Measurements from ENCODE around the gene VPS37C.

VPS37C gene

DNA sequence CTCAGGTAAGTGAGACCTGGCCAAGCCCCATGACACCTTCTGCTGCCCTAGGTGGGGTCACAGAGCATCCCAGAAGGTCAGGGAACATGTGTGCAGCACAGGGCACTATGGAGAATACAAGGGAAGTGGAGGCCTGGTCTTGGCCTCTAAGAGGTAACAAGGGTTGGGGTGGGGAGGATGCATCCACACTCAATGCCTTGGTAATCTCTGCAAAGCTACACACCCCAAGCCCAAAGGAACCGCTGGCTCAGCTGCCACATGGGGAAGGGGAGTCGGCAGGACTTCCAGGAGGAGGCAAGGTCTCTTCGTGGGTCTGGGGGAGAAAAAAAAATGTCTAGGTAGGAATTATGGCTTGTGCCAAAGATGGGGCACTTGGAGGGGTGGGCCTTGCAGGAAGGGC, 41.7 kb downstream of the VPS37C start:
- in situ Hi-C loops (cut with HindIII; ENCODE audit: low sequenced_read_pairs), result no loop called here

DNA sequence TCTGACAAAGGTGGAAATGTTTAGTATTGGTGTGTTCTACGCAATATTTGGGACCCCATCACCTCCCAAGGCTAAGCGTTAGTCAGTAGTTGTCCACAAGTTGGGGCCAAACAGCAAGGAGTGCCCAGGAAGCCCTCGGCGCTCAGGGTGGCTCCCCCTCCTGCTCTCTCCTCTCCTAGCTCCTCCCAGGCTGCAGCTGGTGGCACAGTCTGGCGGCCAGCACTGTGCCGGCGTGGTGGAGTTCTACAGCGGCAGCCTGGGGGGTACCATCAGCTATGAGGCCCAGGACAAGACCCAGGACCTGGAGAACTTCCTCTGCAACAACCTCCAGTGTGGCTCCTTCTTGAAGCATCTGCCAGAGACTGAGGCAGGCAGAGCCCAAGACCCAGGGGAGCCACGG, 42.2 kb downstream of the VPS37C start:
- in situ Hi-C loops (cut with HindIII; ENCODE audit: low sequenced_read_pairs), result no loop called here

DNA sequence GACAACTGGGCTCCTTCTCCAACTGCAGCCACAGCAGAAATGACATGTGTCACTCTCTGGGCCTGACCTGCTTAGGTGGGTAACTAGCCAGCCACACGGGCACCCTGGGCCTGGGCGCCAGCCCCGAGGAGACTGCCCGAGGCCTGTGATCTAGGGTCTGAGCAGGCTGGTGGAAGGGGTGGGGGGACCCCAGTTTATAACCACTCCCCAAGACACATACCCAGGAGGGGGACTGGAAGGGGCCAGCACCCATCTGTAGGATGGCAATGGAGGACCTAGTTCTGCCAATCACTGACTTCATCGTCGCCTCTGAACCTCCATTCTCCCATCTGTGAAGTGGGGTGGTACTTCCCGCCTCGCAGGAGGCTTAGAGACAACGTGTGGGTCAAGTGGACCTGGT, 42.8 kb downstream of the VPS37C start:
- in situ Hi-C loops (cut with HindIII; ENCODE audit: low sequenced_read_pairs), result no loop called here

DNA sequence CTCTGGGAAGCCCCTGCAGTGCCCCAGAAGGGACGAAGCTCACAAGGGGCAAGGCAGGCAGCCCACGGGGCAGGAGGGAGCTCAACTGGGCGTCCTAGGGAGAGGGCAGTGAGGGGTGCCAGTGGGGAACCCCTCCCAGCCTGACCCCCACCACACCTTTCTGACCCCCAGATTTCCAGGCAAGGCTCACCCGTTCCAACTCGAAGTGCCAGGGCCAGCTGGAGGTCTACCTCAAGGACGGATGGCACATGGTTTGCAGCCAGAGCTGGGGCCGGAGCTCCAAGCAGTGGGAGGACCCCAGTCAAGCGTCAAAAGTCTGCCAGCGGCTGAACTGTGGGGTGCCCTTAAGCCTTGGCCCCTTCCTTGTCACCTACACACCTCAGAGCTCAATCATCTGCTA, 43.2 kb downstream of the VPS37C start:
- in situ Hi-C loops (cut with HindIII; ENCODE audit: low sequenced_read_pairs), result no loop called here

DNA sequence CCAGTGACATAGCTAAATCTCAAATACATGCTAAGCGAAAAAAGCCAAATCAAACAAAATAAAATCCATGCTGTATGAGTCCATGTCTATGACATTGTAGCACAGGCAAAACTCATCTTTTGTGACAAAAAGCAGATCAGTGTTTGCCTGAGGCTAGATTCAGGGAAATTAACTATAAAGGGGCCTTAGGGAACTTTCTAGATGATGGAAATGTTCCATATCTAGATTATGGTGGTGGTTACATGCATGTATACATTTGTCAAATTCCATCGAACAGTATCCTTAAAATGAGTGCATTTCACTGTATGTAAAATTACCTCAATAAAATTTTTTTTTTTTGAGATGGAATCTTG, 44.1 kb downstream of the VPS37C start:
- in situ Hi-C loops (cut with HindIII; ENCODE audit: low sequenced_read_pairs), result no loop called here

DNA sequence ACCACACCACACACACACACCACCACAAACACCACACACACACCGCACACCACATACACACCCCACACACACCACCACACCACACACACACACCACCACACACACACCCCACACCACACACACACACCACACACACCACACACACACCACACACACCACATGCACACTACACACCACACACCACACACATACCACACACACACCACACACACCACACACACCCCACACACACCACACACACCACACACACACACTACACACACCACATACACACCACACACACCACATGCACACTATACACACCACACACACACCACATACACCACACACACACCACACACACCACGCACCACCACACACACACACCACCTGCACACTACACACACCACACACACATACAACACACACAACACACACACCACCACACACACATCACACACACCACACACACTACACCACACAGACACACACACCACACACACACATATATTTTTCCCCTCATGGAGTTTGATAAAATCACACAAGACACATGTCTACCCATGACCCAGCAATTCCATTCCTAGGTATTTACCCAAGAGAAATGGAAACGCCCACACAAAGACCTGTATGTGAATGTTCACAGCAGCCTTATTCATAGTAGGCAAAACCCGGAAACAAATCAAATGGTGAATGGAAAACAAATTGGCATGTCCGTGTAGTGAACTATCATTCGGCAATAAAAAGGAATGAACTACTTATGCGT, 44.6 kb downstream of the VPS37C start:
- in situ Hi-C loops (cut with HindIII; ENCODE audit: low sequenced_read_pairs), result no loop called here

DNA sequence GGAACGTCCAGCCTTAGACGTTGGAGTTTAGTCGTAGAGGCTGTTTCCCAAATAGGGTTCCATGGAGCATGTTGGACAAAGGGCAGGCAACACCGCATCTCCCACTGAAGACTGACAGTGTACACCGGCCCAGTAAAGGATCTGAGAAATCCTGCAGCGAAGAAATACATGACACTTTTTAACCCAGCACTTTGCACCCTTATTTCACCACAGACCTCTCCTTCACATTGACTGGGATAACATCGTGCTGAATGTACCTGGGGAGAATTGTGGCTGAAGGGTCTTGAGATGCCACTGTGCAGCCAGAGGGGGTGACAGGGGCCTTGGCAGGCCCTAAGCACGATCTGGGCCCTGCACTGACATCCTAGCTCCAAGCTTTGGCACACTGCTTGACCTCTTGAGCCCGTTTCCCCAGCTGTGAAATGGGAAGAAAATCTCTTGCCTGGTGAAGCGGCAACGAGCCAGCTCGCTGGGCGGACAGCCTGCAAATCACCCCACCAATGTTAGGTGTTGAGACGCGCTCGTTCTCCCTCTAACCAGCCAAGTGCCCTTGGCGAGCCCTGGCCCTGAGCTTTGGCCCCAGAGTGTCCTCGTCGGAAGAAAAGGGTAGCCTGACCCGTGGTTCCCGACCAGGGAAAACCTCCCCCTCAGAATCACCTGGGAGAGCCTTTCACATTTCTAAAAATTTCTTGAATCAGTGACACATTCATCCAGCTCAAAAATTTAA, 45.6 kb downstream of the VPS37C start:
- in situ Hi-C loops (cut with HindIII; ENCODE audit: low sequenced_read_pairs), result no loop called here

DNA sequence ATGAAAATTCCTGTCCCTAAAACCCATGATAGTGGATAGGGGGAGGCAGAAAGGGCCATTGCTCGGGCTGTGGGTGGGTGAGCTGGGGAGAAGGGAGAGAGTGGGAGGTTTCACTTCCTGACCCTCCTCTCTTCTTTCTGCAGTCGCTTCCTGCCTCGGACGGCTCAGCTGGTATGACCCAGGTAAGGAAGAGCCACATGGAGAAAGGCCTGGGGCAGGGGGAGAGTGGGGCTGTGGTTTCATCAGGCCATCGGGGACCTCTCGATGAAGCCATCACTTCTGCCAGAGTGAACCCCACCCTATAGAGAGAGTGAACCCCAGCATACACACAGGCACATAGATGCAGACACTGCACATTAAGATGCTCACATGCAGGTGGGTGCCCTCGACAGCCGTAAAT, 46.3 kb downstream of the VPS37C start:
- in situ Hi-C loops (cut with HindIII; ENCODE audit: low sequenced_read_pairs), result no loop called here

DNA sequence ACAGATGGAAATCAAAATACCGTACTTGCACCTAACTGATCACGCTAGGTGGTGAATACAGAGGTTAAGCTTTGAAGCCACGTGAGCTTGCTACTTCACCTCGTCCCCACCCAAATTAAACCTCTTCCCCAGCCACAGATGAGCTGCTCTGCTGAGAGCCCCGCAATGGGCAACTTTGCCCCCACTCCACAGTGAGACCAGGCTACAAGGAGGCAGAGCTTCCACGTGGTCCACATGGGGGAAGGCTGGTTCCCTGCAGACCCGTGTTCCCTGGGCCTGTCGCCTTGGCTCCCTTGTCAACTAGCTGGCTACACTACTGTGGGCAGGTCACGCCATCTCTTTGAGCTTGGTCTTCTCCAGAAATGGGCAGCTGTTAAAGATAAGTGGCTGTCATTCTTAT, 48.0 kb downstream of the VPS37C start:
- in situ Hi-C loops (cut with HindIII; ENCODE audit: low sequenced_read_pairs), result no loop called here

DNA sequence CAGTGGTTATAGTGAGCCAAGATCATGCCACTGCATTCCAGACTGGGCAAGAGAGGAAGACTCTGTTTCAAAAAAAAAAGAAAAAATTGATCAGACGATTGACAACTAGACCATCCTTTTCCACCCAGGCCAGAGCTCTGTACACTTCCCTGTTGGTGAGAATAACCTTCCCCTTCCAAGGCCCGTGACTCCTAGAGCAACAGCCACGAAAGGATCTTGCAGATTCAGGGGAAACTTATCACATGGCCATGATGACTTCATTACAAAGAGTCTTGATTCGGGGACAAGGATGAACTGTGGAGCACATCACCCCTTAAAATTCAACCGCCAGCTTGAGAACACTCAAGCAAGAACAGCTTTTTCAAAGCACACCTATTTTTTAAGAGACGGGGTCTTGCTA, 48.7 kb downstream of the VPS37C start:
- in situ Hi-C loops (cut with HindIII; ENCODE audit: low sequenced_read_pairs), result no loop called here

DNA sequence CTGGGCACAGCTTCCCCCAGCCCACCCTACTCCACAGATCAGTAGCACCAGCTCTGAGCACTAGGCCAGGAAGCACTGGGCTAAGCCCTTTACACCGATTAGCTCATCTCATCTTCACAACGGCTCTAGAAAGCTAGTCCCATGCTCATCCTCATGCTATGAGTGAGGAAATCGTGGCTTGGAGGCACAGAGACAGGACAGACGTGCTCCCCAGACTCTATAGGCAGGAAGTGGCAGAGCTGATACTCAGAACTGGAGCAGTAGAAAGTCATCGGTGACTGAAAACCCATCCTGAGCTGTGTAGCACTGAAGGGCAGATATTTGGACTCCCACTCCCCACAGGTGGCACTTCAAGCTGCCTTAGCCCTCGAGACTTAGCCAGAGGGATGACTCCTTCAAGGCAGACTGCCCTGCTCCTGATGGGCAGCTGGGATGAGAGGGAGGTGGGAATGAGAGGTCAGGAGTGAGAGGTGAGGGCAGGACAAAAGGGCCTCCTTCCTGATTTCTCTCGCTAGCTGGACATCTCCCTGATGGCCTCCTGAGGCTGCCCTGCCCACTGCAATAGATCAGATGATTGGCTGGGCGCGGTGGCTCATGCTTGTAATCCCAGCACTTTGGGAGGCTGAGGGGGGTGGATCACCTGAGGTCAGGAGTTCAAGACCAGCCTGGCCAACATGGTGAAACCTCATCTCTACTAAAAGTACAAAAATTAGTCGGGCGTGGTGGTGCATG, 49.3 kb downstream of the VPS37C start:
- in situ Hi-C loops (cut with HindIII; ENCODE audit: low sequenced_read_pairs), result no loop called here

DNA sequence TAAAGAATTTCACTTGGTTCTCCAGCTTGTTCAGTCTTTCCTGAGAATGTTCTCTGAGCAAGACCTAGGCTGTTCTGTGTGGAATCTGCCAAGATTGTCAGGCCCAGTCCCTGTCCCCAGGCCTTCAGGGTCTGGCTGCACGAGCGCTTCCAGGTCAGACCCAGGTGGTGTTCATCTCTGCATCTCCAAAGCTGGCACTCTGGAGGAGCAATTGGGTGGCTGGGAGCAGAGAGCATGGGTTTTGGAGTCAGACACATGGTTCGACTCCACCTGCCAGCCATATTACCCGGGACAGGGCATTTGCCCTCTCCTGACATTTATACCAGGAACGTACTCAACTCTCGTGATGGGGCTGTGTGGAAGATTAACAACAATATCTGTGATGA, 50.2 kb downstream of the VPS37C start:
- in situ Hi-C loops (cut with HindIII; ENCODE audit: low sequenced_read_pairs), result no loop called here

DNA sequence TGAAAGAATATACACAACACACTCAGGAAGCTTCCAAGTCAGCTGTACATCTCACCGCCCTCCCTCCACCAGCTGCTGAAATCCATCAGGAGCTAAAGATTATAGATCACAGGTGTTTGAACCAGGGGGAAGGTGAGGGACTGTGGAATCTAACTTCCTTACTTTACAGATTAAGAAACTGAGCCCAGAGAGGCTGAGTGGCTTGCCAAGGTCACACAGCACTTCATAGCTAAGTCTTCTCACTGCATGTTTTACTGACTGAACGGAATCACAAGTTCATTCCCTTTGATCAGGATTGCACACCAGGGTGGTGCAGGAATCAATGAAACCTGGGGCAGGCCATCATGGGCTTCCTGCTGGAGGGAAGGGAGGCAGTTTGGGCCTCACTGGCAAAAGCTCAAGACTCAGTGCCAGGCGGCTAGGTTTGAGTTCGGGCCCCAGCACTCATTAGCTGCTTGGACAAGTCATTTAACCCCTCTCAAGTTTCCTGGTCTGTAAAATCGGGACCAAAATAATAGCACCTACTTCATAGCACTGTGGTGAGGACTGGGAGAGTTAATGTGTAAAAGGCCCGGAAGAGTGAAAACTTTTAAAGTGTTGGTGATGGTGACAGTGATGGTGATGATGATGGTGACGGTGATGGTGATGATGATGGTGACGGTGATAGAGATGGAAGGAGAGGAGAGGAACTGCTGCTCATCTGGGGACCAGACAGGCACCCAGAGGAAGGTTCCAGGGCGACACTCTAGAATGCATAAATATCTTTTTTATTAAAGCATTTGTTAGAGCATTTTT, 50.8 kb downstream of the VPS37C start:
- in situ Hi-C loops (cut with HindIII; ENCODE audit: low sequenced_read_pairs), result no loop called here

DNA sequence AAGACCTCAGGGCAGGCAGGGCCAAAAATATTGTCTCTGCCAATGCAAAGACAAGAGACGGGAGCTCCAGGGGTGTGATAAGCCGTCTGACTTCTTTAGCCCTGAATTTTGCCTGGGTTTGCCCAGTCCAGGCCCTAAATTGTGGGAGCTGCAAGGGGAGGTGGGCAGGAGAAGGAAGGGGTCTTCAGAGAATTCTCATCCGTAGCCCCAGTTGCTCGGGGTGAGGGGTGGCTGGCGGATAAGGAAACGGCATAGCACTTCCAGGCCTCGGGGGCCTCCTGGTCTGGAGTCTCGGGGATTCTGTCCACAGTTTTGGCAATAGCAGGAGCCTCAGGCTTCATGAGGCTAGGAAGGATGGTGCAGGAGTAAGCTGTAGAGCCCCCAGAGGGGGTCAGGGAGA, 51.6 kb downstream of the VPS37C start:
- in situ Hi-C loops (cut with HindIII; ENCODE audit: low sequenced_read_pairs), result no loop called here

DNA sequence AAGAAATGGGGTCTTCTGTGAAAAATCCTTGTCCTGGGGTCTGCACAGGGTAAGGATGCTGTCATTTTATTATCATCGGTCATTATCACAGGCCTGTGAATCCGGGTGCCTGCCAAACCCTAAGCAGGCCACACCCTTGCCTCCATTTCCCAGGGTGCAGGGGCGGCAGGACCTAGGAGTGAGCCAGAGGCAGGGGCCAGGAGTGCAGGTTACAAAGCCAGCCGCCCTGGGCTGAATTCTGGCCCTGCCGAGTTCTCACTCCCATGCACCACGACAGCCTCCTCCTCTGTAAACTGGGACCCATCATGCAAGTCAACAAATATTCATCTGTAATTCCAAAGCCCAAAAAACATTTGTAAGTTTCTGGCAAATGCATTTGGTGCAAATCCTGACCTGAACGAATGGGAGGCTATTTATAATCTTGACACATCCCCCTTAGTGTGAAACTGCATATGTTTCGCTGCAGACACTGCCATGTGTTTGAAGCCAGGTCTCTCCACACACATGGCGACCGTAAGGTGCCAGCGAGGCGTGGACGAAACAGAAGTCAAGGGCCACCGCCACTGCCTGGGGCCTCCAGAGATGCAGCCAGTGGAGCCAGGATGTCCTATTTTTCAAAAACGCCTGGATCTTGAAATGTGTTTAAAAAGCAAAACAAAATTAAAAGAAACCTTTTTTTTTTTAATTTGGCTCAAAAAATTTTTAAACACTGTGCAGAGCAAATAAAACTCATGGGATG, 52.2 kb downstream of the VPS37C start:
- in situ Hi-C loops (cut with HindIII; ENCODE audit: low sequenced_read_pairs), result no loop called here

DNA sequence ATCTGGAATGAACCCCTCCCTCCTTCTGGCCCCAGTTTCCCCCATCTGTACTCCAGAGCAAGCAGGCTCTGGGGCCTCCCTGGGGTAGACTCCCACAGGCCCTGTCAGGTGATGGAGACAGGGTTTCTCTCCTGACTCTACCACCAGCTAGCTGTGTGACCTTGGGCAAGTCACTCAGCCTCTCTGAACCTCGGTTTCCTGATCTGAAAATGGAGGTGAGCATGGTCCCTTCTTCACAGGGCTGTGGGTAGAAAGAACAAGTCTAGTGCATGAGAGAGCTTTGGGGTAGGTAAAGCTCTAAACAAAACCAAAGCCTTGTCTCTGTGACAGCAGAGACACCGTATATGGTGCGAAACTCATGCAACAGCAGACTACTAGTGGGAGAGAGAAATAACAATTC, 53.3 kb downstream of the VPS37C start:
- in situ Hi-C loops (cut with HindIII; ENCODE audit: low sequenced_read_pairs), result no loop called here

DNA sequence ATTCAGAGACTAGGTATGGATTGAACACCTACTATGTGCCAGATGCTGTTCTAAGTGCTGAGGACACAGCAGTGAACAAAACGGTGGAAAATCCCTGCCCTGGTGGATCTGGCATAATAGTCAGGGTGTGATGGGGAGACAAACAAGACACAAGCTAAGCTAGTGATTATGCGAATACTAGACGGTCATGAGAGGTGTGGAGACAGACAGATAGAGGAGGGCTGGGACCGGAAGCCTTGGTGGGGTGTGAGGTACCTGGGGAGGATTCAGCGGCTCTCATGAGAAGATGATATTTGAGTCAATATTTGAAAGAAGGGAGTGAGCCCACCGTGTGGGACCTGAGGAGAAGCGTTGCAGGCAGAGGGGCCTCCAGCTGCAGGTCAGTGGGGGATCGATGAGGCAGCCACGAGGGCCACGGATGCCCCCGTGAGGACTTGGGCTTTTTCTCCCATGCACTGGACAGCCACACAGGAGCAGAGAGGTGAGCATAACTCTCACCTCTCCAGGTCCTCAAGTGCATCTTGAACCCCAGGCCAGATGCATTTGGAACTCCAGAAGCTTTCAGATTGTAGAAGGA, 54.2 kb downstream of the VPS37C start:
- in situ Hi-C loops (cut with HindIII; ENCODE audit: low sequenced_read_pairs), result no loop called here

DNA sequence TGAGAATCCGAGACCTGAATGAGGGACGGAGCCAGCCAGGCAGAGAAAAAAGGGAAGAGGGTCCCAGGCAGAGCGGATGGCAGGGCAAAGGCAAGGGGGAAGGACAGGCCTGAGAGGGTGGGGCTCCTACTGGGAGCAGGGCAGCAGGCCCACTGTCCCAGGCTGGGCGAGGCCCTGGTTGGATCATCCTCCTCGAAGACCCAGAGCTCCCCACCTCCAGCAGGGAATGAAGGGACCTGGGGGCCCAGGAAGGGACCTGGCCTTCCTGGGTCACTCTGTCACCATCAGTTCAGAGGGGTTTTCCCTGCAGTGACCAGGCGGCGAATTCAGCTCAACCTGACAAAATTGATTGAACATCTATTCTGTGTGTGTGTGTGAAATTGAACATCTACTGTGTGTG, 54.9 kb downstream of the VPS37C start:
- in situ Hi-C loops (cut with HindIII; ENCODE audit: low sequenced_read_pairs), result no loop called here

DNA sequence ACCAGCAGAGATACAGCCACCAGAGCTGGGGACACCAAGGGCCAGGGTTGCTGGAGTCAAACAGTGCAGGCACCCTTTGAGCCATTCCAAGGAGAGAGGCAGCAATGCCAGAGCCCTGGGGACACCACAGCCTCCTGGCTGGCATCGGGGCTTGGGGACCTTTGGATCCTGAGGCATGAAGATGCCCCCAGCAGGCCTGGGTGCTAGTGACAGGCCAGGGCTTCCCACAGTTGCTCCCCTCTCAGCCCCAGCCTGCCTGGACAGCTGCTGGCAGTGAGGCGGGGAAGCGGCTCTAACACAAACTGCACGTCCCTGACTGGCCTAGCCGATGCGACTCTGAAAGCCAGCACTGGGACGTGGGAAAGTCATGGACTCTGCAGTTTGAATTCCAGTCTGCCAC, 56.3 kb downstream of the VPS37C start:
- in situ Hi-C loops (cut with HindIII; ENCODE audit: low sequenced_read_pairs), result no loop called here

DNA sequence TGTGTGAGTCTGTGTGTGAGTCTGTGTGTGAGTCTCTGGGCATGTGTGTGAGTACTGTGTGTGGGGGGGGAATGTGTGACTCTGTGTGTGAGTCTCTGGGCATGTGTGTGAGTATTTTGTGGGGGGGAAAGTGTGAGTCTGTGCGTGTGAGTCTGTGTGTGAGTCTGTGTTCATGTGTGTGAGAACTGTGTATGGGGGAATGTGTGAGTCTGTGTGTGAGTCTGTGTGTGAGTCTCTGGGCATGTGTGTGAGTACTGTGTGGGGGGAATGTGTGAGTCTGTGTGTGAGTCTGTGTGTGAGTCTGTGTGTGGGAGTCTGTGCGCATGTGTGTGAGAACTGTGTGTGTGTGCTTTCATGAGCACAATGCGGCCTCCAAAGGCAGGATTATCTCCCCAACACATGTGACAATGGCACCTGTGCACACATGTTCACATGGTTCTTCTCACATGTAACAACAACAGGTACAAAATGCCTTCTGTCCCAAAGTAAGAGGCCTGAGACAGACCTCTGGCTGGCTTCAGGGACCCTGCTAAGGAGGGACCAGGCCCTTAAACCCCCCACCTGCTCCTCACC, 57.3 kb downstream of the VPS37C start:
- in situ Hi-C loops (cut with HindIII; ENCODE audit: low sequenced_read_pairs), result no loop called here

All from DLD1 (cell line).